ENCODE data around the gene COA5.

COA5 gene

GRCh38 chr2:98608116-98608961 lies at the start of gene COA5, which contains the start of gene UNC50:
Gene COA5 (minus strand): TSS chr2:98608512. CDS start chr2:98608405, 107 bp downstream.
Gene UNC50 (plus strand): TSS chr2:98608589. CDS start chr2:98609760, 1,171 bp downstream.
- DNase-seq (ENCODE audit: low read depth, low spot score), result peak; percentile 26
- H3K27ac ChIP-seq, result peak within 1 kb of the TSS; percentile 80

GRCh38 chr2:98656800-98657199 lies 48.5 kb upstream of the COA5 start:
- H3K27ac ChIP-seq, result no peak overlapping the region
- no peak for DNase-seq (ENCODE audit: low read depth, low spot score)

GRCh38 chr2:98654699-98655495 lies 46.6 kb upstream of the COA5 start:
- no peak overlapping the region for H3K27ac ChIP-seq
- DNase-seq (ENCODE audit: low read depth, low spot score), result no peak

GRCh38 chr2:98650998-98651397 lies 42.7 kb upstream of the COA5 start:
- H3K27ac ChIP-seq, result no peak overlapping the region
- DNase-seq (ENCODE audit: low read depth, low spot score), result no peak

- DNase-seq (ENCODE audit: low read depth, low spot score), result no peak
- no peak overlapping the region for H3K27ac ChIP-seq
Observed at GRCh38 chr2:98649992-98650375, 41.7 kb upstream of the COA5 start.

GRCh38 chr2:98649135-98649991 lies 41.1 kb upstream of the COA5 start:
- H3K27ac ChIP-seq, result no peak overlapping the region
- DNase-seq (ENCODE audit: low read depth, low spot score), result no peak

GRCh38 chr2:98648451-98648850 lies 40.1 kb upstream of the COA5 start:
- no peak overlapping the region for H3K27ac ChIP-seq
- DNase-seq (ENCODE audit: low read depth, low spot score), result no peak

- no peak overlapping the region for H3K27ac ChIP-seq
- no peak for DNase-seq (ENCODE audit: low read depth, low spot score)
Observed at GRCh38 chr2:98647636-98648035, 39.3 kb upstream of the COA5 start.

GRCh38 chr2:98643496-98644100 lies 35.3 kb upstream of the COA5 start:
- DNase-seq (ENCODE audit: low read depth, low spot score), result no peak
- no peak overlapping the region for H3K27ac ChIP-seq

GRCh38 chr2:98637401-98638147 lies 29.3 kb upstream of the COA5 start:
- no peak for DNase-seq (ENCODE audit: low read depth, low spot score)
- H3K27ac ChIP-seq, result no peak overlapping the region

GRCh38 chr2:98634406-98635092 lies 26.2 kb upstream of the COA5 start:
- no peak overlapping the region for H3K27ac ChIP-seq
- DNase-seq (ENCODE audit: low read depth, low spot score), result no peak

GRCh38 chr2:98632351-98632750 lies 24.0 kb upstream of the COA5 start:
- DNase-seq (ENCODE audit: low read depth, low spot score), result no peak
- H3K27ac ChIP-seq, result no peak overlapping the region

GRCh38 chr2:98623657-98624056 lies 15.3 kb upstream of the COA5 start:
- no peak for DNase-seq (ENCODE audit: low read depth, low spot score)

GRCh38 chr2:98617149-98617548 lies 8.8 kb upstream of the COA5 start:
- no peak overlapping the region for H3K27ac ChIP-seq
- no peak for DNase-seq (ENCODE audit: low read depth, low spot score)

More at GRCh38 chr2:98623657-98624056, 15.3 kb upstream of the COA5 start:
- no peak overlapping the region for H3K27ac ChIP-seq

- no peak overlapping the region for H3K27ac ChIP-seq
- no peak for DNase-seq (ENCODE audit: low read depth, low spot score)
Observed at GRCh38 chr2:98615481-98615880, 7.2 kb upstream of the COA5 start.

GRCh38 chr2:98614024-98614739 lies 5.9 kb upstream of the COA5 start:
- H3K27ac ChIP-seq, result no peak overlapping the region
- no peak for DNase-seq (ENCODE audit: low read depth, low spot score)

- peak overlapping the region; percentile 80 for H3K27ac ChIP-seq
- DNase-seq (ENCODE audit: low read depth, low spot score), result no peak
Observed at GRCh38 chr2:98608962-98609604, 771 bp upstream of the COA5 start.

- DNase-seq (ENCODE audit: low read depth, low spot score), result no peak
- peak overlapping the region; percentile 80 for H3K27ac ChIP-seq
Observed at GRCh38 chr2:98607741-98608115, 584 bp downstream of the COA5 start.

Measured in epithelial cell of prostate (primary cell).